Fibroblast of pulmonary artery (primary cell): ENCODE data around the gene CDADC1.

Experiments
- DNase-seq: peaks from one replicate; pipeline ENCODE4 v3.0.0-alpha.2; 2010; ENCODE audit warnings: low read depth
- H3K4me3 ChIP-seq: replicated peaks from 2 replicates; pipeline ENCODE4 v1.5.1; 2011; ENCODE audit warnings: low read depth, mild to moderate bottlenecking, control low read depth, low read length, moderate library complexity
- CTCF ChIP-seq: IDR thresholded peaks from 2 replicates; pipeline ENCODE4 v1.5.1; 2011; ENCODE audit warnings: mild to moderate bottlenecking, control low read depth, low read length, inconsistent platforms; ENCODE audit errors: missing control alignments

The CDADC1 gene

DNA sequence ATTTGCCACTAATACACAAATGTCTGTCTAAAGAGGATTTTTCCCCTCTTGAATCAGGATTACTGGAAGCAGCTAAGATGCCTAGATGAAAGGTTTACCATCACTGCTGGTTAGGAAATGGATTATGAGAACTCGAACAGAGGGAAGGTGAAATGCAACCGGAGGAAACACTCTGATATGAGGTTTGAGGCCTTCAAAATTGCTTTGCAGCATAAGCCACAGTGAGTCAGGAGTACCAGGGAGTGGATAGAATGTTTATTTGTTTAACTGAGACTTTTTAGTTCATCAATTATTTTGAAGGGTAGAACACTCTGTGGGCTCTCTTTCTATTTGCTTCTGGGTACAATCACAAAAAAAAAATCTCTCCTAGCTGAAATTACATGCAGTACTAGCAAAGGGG, 18.1 kb downstream of the CDADC1 start:
- DNase-seq = peak; percentile 22
- no peak for TF ChIP-seq CTCF
- H3K4me3 ChIP-seq = no peak overlapping the region

DNA sequence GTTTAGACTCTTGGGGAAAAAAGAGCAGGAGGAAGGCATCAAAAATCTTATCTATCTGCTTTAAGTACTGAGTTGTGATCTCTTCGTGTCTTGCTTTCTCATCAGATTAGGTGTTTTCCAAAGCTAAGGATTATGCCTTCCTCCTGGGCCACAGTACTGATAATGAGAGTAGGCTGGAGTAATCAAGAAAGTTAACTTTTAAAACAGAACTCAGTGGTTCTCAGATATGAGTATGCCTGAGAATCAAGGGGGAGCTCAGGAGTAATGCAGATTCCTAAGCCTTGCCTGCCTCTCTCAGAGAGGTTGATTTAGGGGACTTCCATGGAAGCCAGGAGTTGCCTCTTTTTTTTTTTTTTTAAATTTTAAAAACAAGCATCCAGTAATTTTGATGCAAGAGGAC, 23.5 kb downstream of the CDADC1 start:
- no peak overlapping the region for H3K4me3 ChIP-seq
- DNase-seq = no peak
- no peak for TF ChIP-seq CTCF

DNA sequence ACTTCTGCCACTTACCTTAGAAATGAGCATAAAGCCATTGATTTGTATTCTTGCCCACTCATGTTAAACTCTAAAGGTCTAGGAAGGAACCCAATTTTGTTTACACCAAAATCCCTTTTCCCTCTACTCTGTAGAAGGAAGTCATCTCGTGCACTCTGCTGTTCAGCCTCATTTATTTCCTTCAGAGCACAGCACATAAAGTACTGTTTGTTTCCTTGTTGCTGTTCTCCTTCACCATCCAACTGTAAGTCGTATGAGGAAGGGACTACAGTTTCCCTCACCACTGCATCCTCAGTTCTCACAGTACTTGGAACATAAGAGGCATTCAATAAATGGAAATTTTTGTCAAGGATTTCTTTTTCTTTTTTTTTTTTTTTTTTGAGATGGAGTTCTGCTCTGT, 24.6 kb downstream of the CDADC1 start:
- TF ChIP-seq CTCF = no peak
- no peak overlapping the region for H3K4me3 ChIP-seq
- DNase-seq = no peak

DNA sequence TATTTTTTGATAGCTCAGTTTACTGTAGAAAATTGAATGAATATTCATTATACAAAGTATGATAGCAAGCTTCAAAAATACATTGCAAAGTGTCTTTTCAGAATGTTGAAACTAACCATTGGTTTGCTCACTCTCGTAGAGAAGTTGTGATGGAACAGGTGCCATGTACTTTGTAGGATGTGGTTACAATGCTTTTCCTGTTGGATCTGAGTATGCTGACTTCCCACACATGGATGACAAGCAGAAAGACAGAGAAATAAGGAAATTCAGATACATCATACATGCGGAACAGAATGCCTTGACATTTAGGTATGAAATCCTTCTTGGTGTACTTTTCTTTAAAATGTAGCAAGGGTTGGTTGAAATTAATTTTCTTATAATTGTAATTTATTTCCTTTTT, 30.5 kb downstream of the CDADC1 start:
- no peak for TF ChIP-seq CTCF
- no peak overlapping the region for H3K4me3 ChIP-seq
- DNase-seq = no peak

DNA sequence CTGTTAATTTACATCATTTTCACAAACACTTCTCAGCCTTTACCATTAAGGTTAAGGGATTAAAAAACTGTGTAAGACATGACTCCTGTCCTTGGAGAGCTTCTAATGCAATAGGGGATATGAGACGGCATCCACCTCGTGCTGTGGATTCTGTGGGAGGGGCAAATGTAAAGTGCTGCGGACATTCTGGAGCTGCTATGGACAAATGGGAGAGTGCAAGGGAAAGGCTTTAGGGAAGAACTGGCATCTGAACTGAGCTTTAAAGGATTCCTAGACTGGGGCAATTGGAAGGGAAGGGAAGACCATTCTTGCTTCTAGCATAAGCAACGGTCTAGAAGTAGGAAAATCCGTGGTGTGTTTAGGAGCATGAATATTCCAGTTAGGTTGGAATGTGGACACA, 31.4 kb downstream of the CDADC1 start:
- no peak overlapping the region for H3K4me3 ChIP-seq
- TF ChIP-seq CTCF = no peak
- DNase-seq = no peak

- no peak for DNase-seq
- no peak overlapping the region for H3K4me3 ChIP-seq
- TF ChIP-seq CTCF = no peak
Measured at GRCh38 chr13:49279885-49280284, 32.2 kb downstream of the CDADC1 start.

- no peak overlapping the region for H3K4me3 ChIP-seq
- no peak for DNase-seq
- TF ChIP-seq CTCF = no peak
Measured at GRCh38 chr13:49287995-49288394, 40.3 kb downstream of the CDADC1 start.
